Testis (tissue), 2 donors: Measurements from ENCODE around the gene GPI.

Experiments
- POLR2A ChIP-seq: fragments of 450-650 bp; IDR thresholded peaks from one replicate; pipeline ENCODE4 v1.6.1; 2017; ENCODE audit warnings: antibody characterized with exemption, mild to moderate bottlenecking, moderate library complexity
- TF ChIP-seq, protein P1 (sequence below), 3 experiments: fragments of 450-650 bp in 2 of 3; fragments of 200-600 bp in 1 of 3; sonication (generic) in 1 of 3; IDR thresholded peaks; one replicate each; pipeline ENCODE4 v1.5.1; 2016 to 2019; ENCODE audit warnings: antibody characterized with exemption in 3 of 3, mild to moderate bottlenecking in 2 of 3, moderate library complexity in 1 of 3

DNA sequence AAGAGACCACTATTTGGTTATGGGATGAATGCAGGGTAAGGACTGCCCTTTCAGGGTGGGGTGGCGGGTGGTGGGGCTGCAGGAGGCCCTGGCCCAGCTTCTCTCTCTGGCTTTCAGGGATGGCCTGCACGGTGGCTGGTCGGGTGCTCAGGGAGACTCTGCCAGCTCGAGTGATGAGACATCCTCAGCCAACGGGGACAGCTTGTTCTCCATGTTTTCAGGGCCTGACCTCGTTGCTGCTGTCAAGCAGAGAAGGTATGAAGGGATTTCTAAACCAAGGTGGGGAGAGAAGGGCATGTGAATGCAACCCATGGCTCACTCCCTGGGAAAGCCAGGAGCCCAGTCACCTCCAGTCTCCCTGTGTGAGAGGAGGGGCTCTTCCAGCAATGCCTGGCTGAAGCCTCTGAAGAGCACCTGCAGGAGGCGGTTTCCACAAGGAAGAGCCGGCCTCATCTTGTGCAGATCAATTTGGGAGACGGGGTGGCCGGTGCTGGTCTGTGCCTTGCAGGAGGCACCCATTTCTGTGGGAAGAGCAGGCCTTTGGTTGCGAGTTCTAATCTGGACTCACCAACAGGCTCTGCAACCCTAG, 16.0 kb upstream of the GPI start:
- TF ChIP-seq, protein P1, sequence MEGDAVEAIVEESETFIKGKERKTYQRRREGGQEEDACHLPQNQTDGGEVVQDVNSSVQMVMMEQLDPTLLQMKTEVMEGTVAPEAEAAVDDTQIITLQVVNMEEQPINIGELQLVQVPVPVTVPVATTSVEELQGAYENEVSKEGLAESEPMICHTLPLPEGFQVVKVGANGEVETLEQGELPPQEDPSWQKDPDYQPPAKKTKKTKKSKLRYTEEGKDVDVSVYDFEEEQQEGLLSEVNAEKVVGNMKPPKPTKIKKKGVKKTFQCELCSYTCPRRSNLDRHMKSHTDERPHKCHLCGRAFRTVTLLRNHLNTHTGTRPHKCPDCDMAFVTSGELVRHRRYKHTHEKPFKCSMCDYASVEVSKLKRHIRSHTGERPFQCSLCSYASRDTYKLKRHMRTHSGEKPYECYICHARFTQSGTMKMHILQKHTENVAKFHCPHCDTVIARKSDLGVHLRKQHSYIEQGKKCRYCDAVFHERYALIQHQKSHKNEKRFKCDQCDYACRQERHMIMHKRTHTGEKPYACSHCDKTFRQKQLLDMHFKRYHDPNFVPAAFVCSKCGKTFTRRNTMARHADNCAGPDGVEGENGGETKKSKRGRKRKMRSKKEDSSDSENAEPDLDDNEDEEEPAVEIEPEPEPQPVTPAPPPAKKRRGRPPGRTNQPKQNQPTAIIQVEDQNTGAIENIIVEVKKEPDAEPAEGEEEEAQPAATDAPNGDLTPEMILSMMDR (IDR thresholded peaks at IDR 0.05): no peak
- TF ChIP-seq POLR2A: no peak
